ENCODE data around the gene AMY1B. TPM values are rescaled to one million over a fixed set of nuclear protein-coding genes. Genes with fewer than 3 reads are reported as not detected.
"Not testable (repeated sequence)": the region's sequence is repeated elsewhere in the genome, so short reads cannot be mapped to it uniquely, and the experiment has no call there.

Gene AMY1B
- under 1 TPM in 1 of 10 donors, not detected in 9; 0.38 TPM for polyA plus RNA-seq (ENCODE audit: insufficient read length in 10 of 10)
- long read RNA-seq, donor 1, result 0 reads
- long read RNA-seq, donor 2, result 0 reads
- long read RNA-seq, donor 3, result 0 reads
- long read RNA-seq, donor 4, result 0 reads
- long read RNA-seq, donor 5, result 0 reads
- long read RNA-seq, donor 6, result 0 reads
- long read RNA-seq, donor 7, result 0 reads
- long read RNA-seq, donor 8, result 0 reads
- long read RNA-seq, donor 9, result 0 reads

DNA sequence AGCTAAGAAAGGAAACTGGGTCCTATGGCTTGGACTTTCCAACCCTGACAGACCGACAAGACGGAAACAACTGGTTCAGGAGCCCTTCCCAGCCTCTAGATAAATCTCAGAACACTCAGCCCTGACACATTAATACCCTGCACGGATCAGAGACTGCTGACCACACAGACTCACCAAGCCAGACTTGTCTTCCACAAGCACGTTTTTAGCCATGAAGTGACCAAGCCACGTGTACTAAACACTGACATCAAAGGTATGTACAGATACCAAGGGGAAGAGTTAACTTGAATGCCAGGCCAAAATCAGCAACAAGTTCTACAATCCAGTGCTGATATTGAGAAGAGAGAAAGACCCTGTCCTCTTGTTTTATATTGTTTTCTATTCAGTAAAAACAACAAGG, at the start of gene AMY1B:
Gene AMY1B (minus strand): TSS at position 101 of the 400 bp plus-strand sequence. CDS start 571 bp downstream, outside the sequence.
- not testable (repeated sequence) for DNase-seq

DNA sequence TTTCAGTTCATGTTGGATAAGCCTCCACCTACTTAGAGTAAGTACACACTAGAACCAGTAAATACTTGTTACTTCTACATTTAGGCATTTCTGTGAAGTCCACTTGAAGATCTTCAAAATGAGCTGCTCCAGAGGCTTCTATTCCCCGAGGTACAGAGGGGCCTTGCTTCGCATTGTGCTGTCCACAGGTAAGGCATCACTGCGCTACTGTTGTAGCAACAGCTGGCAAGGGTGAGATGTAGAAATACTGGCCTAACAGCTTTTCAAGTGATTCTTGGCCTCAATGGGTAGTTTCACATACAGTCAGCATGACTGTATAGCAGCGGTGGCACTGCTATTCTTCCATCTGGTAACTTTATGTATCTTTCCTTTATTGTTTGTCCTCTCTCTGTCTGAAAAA, 49.0 kb upstream of the AMY1B start:
- DNase-seq, result not testable (repeated sequence)

DNA sequence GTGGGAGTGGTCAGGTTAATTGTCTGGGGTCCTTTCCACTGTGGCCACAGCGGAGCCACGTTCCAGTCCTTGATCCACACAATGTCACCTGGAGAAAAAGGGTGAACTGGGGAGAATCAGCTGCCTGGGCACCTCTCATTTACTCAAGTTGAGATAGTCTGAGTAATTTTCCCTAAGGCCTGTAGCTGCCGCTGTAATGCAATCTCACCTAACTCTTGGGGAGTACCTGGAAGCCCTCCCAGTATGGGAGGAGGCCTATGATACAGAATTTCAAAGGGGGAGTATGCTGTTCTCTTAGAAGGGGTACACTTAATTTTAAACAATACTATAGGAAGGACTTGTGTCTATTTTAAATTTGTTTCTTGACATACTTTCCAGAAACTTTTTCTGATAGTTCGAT, 48.4 kb upstream of the AMY1B start:
- DNase-seq, result not testable (repeated sequence)

DNA sequence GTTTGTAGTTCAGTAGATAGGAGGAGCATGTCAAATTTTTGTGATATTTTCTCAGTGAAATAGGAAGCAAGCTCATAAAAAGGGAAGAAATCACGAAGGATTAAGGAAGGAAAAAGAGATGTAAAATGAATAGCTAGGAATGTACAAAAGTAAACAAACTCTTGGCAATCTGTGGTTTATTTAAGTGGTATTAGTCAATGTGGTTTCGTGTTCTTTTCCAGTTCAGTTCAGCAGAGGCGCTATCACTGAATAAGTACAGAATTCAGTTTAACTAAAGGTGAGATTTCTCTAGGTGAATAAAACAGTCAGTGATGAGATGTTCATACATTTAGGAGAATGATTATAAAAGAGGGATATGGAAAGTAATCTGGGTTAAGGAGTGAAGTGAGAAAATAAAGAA, 42.0 kb upstream of the AMY1B start:
- not testable (repeated sequence) for DNase-seq

DNA sequence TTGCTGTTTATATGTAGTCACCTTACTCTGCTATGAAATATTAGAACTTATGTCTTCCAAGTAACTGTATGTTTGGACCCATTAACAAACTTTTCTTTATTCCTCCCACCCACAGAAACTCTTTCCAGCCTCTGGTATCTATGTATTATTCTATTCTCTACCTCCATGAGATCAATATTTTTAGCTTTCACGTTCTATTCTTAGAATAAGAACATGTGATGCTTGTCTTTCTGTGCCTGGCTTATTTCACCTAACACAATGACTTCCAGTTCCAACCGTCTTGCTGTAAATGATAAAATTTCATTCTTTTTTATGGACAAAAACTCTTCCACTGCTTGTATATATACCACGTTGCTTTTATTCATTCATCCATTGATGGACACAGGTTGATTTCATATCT, 39.3 kb upstream of the AMY1B start:
- DNase-seq, result not testable (repeated sequence)

DNA sequence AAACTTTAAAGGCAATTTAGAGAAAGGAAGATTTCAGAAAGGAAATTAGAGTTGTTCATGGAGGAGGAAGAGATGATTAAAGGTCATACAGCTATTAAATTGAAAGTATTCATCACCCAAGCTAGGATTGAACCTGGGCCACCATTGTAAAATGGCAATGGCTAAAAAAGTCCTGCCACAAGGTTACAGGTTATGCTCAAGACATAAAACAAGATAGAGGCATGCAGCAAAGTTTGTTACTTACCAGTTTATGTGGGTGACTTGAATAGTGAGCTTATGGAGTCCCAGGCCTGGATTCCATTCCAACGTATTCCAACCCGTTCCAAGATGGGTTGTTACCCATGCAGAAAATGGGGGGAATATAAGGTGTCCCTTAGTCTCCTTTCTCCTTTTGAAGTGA, 25.5 kb upstream of the AMY1B start:
- not testable (repeated sequence) for DNase-seq

DNA sequence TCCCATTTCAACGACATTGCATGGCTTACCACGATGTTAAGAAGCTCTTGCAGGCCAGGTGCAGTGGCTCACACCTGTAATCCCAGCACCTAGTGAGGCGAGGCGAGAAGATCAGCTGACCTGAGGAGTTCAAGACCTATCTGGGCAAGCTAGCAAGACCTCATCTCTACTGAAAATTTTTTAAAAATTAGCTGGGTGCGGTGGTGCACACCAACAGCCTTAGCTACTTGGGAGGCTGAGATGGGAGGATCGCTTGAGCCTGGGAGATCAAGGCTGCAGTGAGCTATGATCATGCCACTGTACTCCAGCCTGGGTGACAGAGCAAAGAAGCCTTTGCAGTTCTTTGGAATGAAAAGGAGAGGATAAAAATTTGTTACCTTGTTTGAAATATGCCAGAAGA, 21.4 kb upstream of the AMY1B start:
- DNase-seq, result not testable (repeated sequence)

DNA sequence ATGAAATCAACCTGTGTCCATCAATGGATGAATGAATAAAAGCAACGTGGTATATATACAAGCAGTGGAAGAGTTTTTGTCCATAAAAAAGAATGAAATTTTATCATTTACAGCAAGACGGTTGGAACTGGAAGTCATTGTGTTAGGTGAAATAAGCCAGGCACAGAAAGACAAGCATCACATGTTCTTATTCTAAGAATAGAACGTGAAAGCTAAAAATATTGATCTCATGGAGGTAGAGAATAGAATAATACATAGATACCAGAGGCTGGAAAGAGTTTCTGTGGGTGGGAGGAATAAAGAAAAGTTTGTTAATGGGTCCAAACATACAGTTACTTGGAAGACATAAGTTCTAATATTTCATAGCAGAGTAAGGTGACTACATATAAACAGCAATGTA, 14.4 kb upstream of the AMY1B start:
- not testable (repeated sequence) for DNase-seq

DNA sequence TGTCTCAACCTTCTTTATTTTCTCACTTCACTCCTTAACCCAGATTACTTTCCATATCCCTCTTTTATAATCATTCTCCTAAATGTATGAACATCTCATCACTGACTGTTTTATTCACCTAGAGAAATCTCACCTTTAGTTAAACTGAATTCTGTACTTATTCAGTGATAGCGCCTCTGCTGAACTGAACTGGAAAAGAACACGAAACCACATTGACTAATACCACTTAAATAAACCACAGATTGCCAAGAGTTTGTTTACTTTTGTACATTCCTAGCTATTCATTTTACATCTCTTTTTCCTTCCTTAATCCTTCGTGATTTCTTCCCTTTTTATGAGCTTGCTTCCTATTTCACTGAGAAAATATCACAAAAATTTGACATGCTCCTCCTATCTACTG, 11.7 kb upstream of the AMY1B start:
- DNase-seq, result not testable (repeated sequence)

DNA sequence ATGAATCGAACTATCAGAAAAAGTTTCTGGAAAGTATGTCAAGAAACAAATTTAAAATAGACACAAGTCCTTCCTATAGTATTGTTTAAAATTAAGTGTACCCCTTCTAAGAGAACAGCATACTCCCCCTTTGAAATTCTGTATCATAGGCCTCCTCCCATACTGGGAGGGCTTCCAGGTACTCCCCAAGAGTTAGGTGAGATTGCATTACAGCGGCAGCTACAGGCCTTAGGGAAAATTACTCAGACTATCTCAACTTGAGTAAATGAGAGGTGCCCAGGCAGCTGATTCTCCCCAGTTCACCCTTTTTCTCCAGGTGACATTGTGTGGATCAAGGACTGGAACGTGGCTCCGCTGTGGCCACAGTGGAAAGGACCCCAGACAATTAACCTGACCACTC, 5.2 kb upstream of the AMY1B start:
- not testable (repeated sequence) for DNase-seq

DNA sequence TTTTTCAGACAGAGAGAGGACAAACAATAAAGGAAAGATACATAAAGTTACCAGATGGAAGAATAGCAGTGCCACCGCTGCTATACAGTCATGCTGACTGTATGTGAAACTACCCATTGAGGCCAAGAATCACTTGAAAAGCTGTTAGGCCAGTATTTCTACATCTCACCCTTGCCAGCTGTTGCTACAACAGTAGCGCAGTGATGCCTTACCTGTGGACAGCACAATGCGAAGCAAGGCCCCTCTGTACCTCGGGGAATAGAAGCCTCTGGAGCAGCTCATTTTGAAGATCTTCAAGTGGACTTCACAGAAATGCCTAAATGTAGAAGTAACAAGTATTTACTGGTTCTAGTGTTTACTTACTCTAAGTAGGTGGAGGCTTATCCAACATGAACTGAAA, 4.7 kb upstream of the AMY1B start:
- DNase-seq, result not testable (repeated sequence)

DNA sequence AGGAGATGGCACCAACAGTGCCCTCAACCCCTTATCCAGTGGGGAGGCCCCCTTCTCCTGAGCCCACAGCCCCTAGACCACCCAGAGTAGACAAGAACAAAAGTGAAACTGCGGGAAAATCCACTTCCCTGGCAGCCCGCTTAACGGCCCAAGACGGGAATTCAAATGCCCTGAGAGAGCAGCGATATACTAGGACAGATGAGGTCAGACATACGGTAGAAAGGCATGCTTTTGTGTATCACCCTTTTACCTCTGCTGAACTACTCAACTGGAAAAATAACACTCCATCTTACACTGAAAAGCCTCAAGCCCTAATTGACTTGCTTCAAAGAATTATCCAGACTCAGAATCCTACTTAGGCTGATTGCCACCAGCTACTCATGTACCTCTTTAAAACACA, 1.4 kb upstream of the AMY1B start:
- not testable (repeated sequence) for DNase-seq

DNA sequence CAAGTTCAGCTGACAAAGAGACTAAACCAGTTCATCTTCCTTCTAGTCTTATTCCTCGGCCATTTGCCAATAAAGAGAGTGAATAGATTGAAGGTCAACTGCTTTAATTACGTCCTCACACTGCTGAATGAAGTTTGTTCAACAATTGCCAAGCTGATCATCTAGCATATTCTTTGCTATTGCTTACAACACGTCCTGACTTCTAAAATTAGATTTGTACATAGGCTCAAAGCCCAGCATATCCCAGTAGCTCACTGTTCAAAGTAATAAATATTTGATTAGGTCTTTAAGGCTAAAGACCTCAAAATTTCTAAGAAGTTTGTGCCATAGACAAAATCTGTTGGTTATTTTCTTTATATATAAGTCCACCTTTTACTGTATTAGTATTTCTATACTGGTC, 19.7 kb downstream of the AMY1B start:
- DNase-seq, result not testable (repeated sequence)

DNA sequence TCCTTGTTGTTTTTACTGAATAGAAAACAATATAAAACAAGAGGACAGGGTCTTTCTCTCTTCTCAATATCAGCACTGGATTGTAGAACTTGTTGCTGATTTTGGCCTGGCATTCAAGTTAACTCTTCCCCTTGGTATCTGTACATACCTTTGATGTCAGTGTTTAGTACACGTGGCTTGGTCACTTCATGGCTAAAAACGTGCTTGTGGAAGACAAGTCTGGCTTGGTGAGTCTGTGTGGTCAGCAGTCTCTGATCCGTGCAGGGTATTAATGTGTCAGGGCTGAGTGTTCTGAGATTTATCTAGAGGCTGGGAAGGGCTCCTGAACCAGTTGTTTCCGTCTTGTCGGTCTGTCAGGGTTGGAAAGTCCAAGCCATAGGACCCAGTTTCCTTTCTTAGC, 40.5 kb downstream of the AMY1B start, which contains the start of gene AMY1A:
Gene AMY1A (plus strand): TSS at position 301 of the 400 bp plus-strand sequence. CDS start 571 bp downstream, outside the sequence.
- not testable (repeated sequence) for DNase-seq

DNA sequence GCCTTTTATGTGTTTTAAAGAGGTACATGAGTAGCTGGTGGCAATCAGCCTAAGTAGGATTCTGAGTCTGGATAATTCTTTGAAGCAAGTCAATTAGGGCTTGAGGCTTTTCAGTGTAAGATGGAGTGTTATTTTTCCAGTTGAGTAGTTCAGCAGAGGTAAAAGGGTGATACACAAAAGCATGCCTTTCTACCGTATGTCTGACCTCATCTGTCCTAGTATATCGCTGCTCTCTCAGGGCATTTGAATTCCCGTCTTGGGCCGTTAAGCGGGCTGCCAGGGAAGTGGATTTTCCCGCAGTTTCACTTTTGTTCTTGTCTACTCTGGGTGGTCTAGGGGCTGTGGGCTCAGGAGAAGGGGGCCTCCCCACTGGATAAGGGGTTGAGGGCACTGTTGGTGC, 41.9 kb downstream of the AMY1B start:
- DNase-seq, result not testable (repeated sequence)

DNA sequence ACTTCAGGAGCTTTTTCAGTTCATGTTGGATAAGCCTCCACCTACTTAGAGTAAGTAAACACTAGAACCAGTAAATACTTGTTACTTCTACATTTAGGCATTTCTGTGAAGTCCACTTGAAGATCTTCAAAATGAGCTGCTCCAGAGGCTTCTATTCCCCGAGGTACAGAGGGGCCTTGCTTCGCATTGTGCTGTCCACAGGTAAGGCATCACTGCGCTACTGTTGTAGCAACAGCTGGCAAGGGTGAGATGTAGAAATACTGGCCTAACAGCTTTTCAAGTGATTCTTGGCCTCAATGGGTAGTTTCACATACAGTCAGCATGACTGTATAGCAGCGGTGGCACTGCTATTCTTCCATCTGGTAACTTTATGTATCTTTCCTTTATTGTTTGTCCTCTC, 45.1 kb downstream of the AMY1B start:
- not testable (repeated sequence) for DNase-seq

DNA sequence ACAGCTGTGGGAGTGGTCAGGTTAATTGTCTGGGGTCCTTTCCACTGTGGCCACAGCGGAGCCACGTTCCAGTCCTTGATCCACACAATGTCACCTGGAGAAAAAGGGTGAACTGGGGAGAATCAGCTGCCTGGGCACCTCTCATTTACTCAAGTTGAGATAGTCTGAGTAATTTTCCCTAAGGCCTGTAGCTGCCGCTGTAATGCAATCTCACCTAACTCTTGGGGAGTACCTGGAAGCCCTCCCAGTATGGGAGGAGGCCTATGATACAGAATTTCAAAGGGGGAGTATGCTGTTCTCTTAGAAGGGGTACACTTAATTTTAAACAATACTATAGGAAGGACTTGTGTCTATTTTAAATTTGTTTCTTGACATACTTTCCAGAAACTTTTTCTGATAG, 45.7 kb downstream of the AMY1B start:
- not testable (repeated sequence) for DNase-seq

DNA sequence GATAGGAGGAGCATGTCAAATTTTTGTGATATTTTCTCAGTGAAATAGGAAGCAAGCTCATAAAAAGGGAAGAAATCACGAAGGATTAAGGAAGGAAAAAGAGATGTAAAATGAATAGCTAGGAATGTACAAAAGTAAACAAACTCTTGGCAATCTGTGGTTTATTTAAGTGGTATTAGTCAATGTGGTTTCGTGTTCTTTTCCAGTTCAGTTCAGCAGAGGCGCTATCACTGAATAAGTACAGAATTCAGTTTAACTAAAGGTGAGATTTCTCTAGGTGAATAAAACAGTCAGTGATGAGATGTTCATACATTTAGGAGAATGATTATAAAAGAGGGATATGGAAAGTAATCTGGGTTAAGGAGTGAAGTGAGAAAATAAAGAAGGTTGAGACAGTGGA, 52.1 kb downstream of the AMY1B start:
- not testable (repeated sequence) for DNase-seq

DNA sequence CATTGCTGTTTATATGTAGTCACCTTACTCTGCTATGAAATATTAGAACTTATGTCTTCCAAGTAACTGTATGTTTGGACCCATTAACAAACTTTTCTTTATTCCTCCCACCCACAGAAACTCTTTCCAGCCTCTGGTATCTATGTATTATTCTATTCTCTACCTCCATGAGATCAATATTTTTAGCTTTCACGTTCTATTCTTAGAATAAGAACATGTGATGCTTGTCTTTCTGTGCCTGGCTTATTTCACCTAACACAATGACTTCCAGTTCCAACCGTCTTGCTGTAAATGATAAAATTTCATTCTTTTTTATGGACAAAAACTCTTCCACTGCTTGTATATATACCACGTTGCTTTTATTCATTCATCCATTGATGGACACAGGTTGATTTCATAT, 54.8 kb downstream of the AMY1B start:
- DNase-seq, result not testable (repeated sequence)

Other genes with a start within 250 kb of the AMY1B start
- 10 to 100 TPM; 10.9 to 36.9 (median 15.9) TPM for gene RNPC3, start 170.5 kb downstream of the AMY1B start, polyA plus RNA-seq (ENCODE audit: insufficient read length in 10 of 10)
- gene AMY2B, start 124.6 kb downstream of the AMY1B start, polyA plus RNA-seq (ENCODE audit: insufficient read length in 10 of 10), result 10 to 100 TPM in 4 of 10 donors, 1 to 10 TPM in 6; 4.6 to 26.7 (median 7.6) TPM
- not detected for gene AMY2A, start 78.8 kb downstream of the AMY1B start, polyA plus RNA-seq (ENCODE audit: insufficient read length in 10 of 10)
- gene AMY1A, start 40.5 kb downstream of the AMY1B start, polyA plus RNA-seq (ENCODE audit: insufficient read length in 10 of 10), result not detected
- gene AMY1C, start 53.7 kb upstream of the AMY1B start, polyA plus RNA-seq (ENCODE audit: insufficient read length in 10 of 10), result not detected